A673 (cell line): Measurements from ENCODE around the gene ZNF280D. TPM values are rescaled to one million over a fixed set of nuclear protein-coding genes. Genes with fewer than 3 reads are reported as not detected.

ENCODE experiments used
- BruUV-seq: library from RNA; stranded (reverse); fragments of 400-500 nt; replicated peaks from 2 replicates; lab custom pipeline; 2021; lab: Mats Ljungman, UMichigan
- CTCF ChIA-PET: fragments of 300-600 bp; sonication (Branson Sonifier 250); formaldehyde crosslinking; loops from one replicate; lab custom pipeline; 2022; ENCODE audit warnings: antibody characterized with exemption; lab: Charles Lee
- POLR2A ChIA-PET: fragments of 300-600 bp; sonication (Branson Sonifier 250); formaldehyde crosslinking; loops from one replicate; lab custom pipeline; 2022; ENCODE audit warnings: antibody characterized with exemption; ENCODE audit not compliant: low non-redundant PET; lab: Charles Lee
- DNase-seq: peaks from one replicate; pipeline ENCODE4 v3.0.0-alpha.2; 2015; ENCODE audit warnings: low spot score
- H3K27ac ChIP-seq: fragments of 200-600 bp; sonication (generic); 2 replicates; pipeline ENCODE4 v1.5.1; 2016; ENCODE audit warnings: mixed run types, low read depth, mild to moderate bottlenecking, mixed read lengths, antibody characterized with exemption, low read length; ENCODE audit not compliant: poor library complexity, severe bottlenecking
- H3K27me3 ChIP-seq: fragments of 200-600 bp; sonication (generic); replicated peaks from 2 replicates; pipeline ENCODE4 v1.6.1; 2017; ENCODE audit warnings: mixed run types, low read depth, mild to moderate bottlenecking, mixed read lengths, antibody characterized with exemption, low read length; ENCODE audit not compliant: insufficient read depth, poor library complexity
- H3K36me3 ChIP-seq: fragments of 200-600 bp; sonication (generic); 2 replicates; pipeline ENCODE4 v1.6.1; 2016; ENCODE audit warnings: mixed run types, mild to moderate bottlenecking, mixed read lengths, antibody characterized with exemption, low read length; ENCODE audit not compliant: insufficient read depth, poor library complexity, severe bottlenecking
- H3K4me1 ChIP-seq: fragments of 200-600 bp; sonication (generic); 2 replicates; pipeline ENCODE4 v1.6.1; 2017; ENCODE audit warnings: mixed run types, mild to moderate bottlenecking, mixed read lengths, antibody characterized with exemption, low read length; ENCODE audit not compliant: insufficient read depth, poor library complexity, severe bottlenecking
- H3K4me3 ChIP-seq: fragments of 200-600 bp; sonication (generic); 2 replicates; pipeline ENCODE4 v1.5.1; 2016; ENCODE audit warnings: low read depth, mixed run types, mild to moderate bottlenecking, mixed read lengths, low read length; ENCODE audit not compliant: poor library complexity, severe bottlenecking
- H3K9me3 ChIP-seq: fragments of 200-600 bp; sonication (generic); 2 replicates; pipeline ENCODE4 v1.6.1; 2016; ENCODE audit warnings: mixed run types, low read depth, mild to moderate bottlenecking, mixed read lengths, antibody characterized with exemption, low read length; ENCODE audit not compliant: poor library complexity, severe bottlenecking
- CTCF ChIP-seq: fragments of 300-800, 200-600 bp; sonication (generic); conservative IDR thresholded peaks from 2 replicates; pipeline ENCODE4 v1.5.1; 2017; ENCODE audit warnings: low read depth, mild to moderate bottlenecking, antibody characterized with exemption, low read length, moderate library complexity, mixed read lengths
- EZH2 ChIP-seq: fragments of 200-600 bp; sonication (generic); IDR thresholded peaks from 2 replicates; pipeline ENCODE4 v1.6.1; 2017; ENCODE audit warnings: borderline replicate concordance, low read depth, mild to moderate bottlenecking, mixed read lengths, antibody characterized with exemption, low read length; ENCODE audit not compliant: poor library complexity, severe bottlenecking
- intact Hi-C: fragments of 100-400 bp; cut with micrococcal nuclease; formaldehyde crosslinking; loops from one replicate; pipeline ENCODE4 v1.10.0; 2022; ENCODE audit not compliant: unreplicated experiment
- total RNA-seq: library from RNA; stranded (reverse); gene quantifications from 2 replicates; pipeline ENCODE4 v1.2.3, GENCODE V29; 2021

ZNF280D gene
- total RNA-seq, 1 experiment from 2014 or later, result 44.1 TPM

- peaks cover 8% of the 10 kb centered on the region for H3K4me1 ChIP-seq
- H3K27ac ChIP-seq, result no peak overlapping the region
- no peaks in the 10 kb centered on the region for H3K36me3 ChIP-seq
- CTCF ChIA-PET, result no interaction called here
- intact Hi-C loops, result no loop called here
- POLR2A ChIA-PET, result no interaction called here
- no peaks in the 10 kb centered on the region for H3K9me3 ChIP-seq
- H3K4me3 ChIP-seq, result no peak overlapping the region
- no TSS peak for BruUV-seq
- DNase-seq, result no peak
- TF ChIP-seq CTCF, result no peak
- TF ChIP-seq EZH2, result no peak
- H3K27me3 ChIP-seq, result no peaks in the 10 kb centered on the region
These were observed 41.0 kb upstream of the ZNF280D start for GRCh38 chr15:56774356-56774755.

GRCh38 chr15:56772868-56773639, 39.7 kb upstream of the ZNF280D start:
- no peaks in the 10 kb centered on the region for H3K36me3 ChIP-seq
- intact Hi-C loops, result no loop called here

DNA sequence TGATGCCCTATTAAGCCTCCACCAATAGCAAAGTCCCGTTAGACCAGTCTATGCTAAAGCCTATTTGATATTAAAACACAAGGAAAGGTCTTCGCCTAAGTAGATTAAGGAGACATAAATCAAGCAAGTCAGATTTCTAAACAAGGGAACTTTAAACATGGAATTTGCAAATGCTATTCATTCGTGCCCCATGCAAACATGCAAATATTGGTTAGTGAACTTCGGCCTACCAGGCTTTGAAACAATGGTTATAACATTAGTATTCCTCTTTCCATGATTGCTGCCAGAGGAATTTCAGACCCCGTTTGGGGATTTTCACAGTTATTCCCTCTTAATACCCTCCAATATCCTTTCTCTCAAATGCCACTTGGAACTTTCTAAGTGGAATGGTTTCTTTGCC, 36.9 kb upstream of the ZNF280D start:
- Histone ChIP-seq H3K4me1 (peaks cover 12% of the 10 kb centered on the region), H3K36me3 (no peaks in the 10 kb centered on the region), H3K27me3 (no peaks in the 10 kb centered on the region), H3K9me3 (no peaks in the 10 kb centered on the region), H3K4me3 (no peak overlapping the region), H3K27ac (no peak overlapping the region)
- TF ChIP-seq EZH2, result no peak
- TF ChIP-seq CTCF, result no peak
- intact Hi-C loops, result no loop called here
- no peak for DNase-seq
- ChIA-PET POLR2A (interaction anchor here (0.5 kb wide), 1 partner anchor 197 kb away, joined by 3 read pairs; no protein-coding TSS in a partner anchor), CTCF (no interaction called here)
- no TSS peak for BruUV-seq

More at GRCh38 chr15:56772868-56773639, 39.7 kb upstream of the ZNF280D start:
- CTCF ChIA-PET, result interaction anchor here (1.1 kb wide), 1 partner anchor 340 kb away, joined by 5 read pairs; no protein-coding TSS in a partner anchor
- Histone ChIP-seq H3K4me1 (peaks cover 8% of the 10 kb centered on the region), H3K27ac (no peak overlapping the region), H3K27me3 (no peaks in the 10 kb centered on the region), H3K4me3 (no peak overlapping the region), H3K9me3 (no peaks in the 10 kb centered on the region)
- BruUV-seq, result no TSS peak
- POLR2A ChIA-PET, result no interaction called here
- TF ChIP-seq EZH2 (no peak), CTCF (no peak)
- no peak for DNase-seq
